Keratinocyte (primary cell): Measurements from ENCODE around the gene NKX2-3. TPM values are rescaled to one million over a fixed set of nuclear protein-coding genes. Genes with fewer than 3 reads are reported as not detected.

ENCODE experiments used
- DNase-seq: peaks from one replicate; pipeline ENCODE4 v3.0.0-alpha.2; 2011; ENCODE audit warnings: low read depth, missing footprints, low spot score
- FAIRE-seq: peaks from 2 replicates; lab custom pipeline; 2011; peaks lifted over from hg19 to GRCh38; lab: Jason Lieb, UNC
- H2AFZ ChIP-seq: 2 replicates; pipeline ENCODE4 v1.6.0; 2012; ENCODE audit warnings: low read length, control low read depth, inconsistent platforms; ENCODE audit not compliant: control insufficient read depth
- H3K27ac ChIP-seq: 2 replicates; pipeline ENCODE4 v1.5.1; 2011; ENCODE audit warnings: low read length; ENCODE audit not compliant: control insufficient read depth, insufficient read depth
- H3K27me3 ChIP-seq: 3 replicates; pipeline ENCODE4 v1.6.0; 2011; ENCODE audit warnings: low read length; ENCODE audit not compliant: control insufficient read depth, insufficient read depth; ENCODE audit errors: extremely low read depth
- H3K36me3 ChIP-seq, 2 experiments: 2 replicates in 1 of 2; 3 replicates in 1 of 2; pipeline ENCODE4 v1.5.1; 2011; ENCODE audit warnings: low read length in 2 of 2, mild to moderate bottlenecking in 1 of 2; ENCODE audit not compliant: control insufficient read depth in 2 of 2, insufficient read depth in 2 of 2; ENCODE audit errors: extremely low read depth in 1 of 2
- H3K4me1 ChIP-seq: 3 replicates; pipeline ENCODE4 v1.5.1; 2011; ENCODE audit warnings: low read length; ENCODE audit not compliant: control insufficient read depth, insufficient read depth; ENCODE audit errors: extremely low read depth
- H3K4me2 ChIP-seq: 3 replicates; pipeline ENCODE4 v1.6.0; 2011; ENCODE audit warnings: low read depth, low read length; ENCODE audit not compliant: control insufficient read depth, insufficient read depth; ENCODE audit errors: extremely low read depth
- H3K4me3 ChIP-seq, 3 experiments: fragments of 200-600 bp in 1 of 3; sonication (generic) in 1 of 3; 2 replicates in 2 of 3; 3 replicates in 1 of 3; pipeline ENCODE4 v1.5.1; 2011 to 2016; ENCODE audit warnings: low read length in 3 of 3, mild to moderate bottlenecking in 3 of 3, control low read depth in 2 of 3, inconsistent platforms in 1 of 3, low read depth in 1 of 3, mixed read lengths in 1 of 3, mixed run types in 1 of 3, moderate library complexity in 1 of 3; ENCODE audit not compliant: control insufficient read depth in 2 of 3, insufficient read depth in 2 of 3; ENCODE audit errors: extremely low read depth in 1 of 3
- H3K79me2 ChIP-seq: 2 replicates; pipeline ENCODE4 v1.6.0; 2012; ENCODE audit warnings: low read length; ENCODE audit not compliant: control insufficient read depth, insufficient read depth
- H3K9ac ChIP-seq: 3 replicates; pipeline ENCODE4 v1.6.0; 2011; ENCODE audit warnings: low read length; ENCODE audit not compliant: control insufficient read depth, insufficient read depth; ENCODE audit errors: extremely low read depth
- H3K9me1 ChIP-seq: 3 replicates; pipeline ENCODE4 v1.6.0; 2011; ENCODE audit warnings: low read length; ENCODE audit not compliant: control insufficient read depth, insufficient read depth; ENCODE audit errors: extremely low read depth
- H3K9me3 ChIP-seq: 2 replicates; pipeline ENCODE4 v1.5.1; 2012; ENCODE audit warnings: low read depth, low read length; ENCODE audit not compliant: control insufficient read depth
- H4K20me1 ChIP-seq: 3 replicates; pipeline ENCODE4 v1.6.0; 2011; ENCODE audit warnings: low read length; ENCODE audit not compliant: control insufficient read depth, insufficient read depth; ENCODE audit errors: extremely low read depth
- CTCF ChIP-seq, 3 experiments: IDR thresholded peaks in 1 of 3; conservative IDR thresholded peaks in 1 of 3; optimal IDR thresholded peaks in 1 of 3; 2 replicates in 2 of 3; 3 replicates in 1 of 3; pipeline versions ENCODE3 to v1.5.1; 2011; ENCODE audit warnings: low read length in 3 of 3, mild to moderate bottlenecking in 3 of 3, moderate library complexity in 2 of 3, control low read depth in 1 of 3, inconsistent platforms in 1 of 3; ENCODE audit not compliant: insufficient read depth in 2 of 3; ENCODE audit errors: extremely low read depth in 1 of 3
- EZH2 ChIP-seq: IDR thresholded peaks from one replicate; pipeline ENCODE4 v1.6.1; 2012; ENCODE audit warnings: inconsistent platforms, mild to moderate bottlenecking, low read length, moderate library complexity
- dilution Hi-C: fragments of 300-500 bp; cut with MboI; formaldehyde crosslinking; loops from one replicate; pipeline ENCODE4 v1.7.0; 2020; ENCODE audit warnings: low sequenced_read_pairs; ENCODE audit not compliant: extremely low pct_ligation_motif_present
- polyA plus RNA-seq, 5 experiments: library from polyadenylated mRNA; depleted of rRNA in 3 of 5; stranded (reverse) in 3 of 5; stranded (forward) in 1 of 5; unstranded in 1 of 5; fragments of >200 nt; gene quantifications; 1 replicate in 1 of 5; 2 replicates in 3 of 5; 3 replicates in 1 of 5; pipeline versions ENCODE4 v1.2.1 to v1.2.3, GENCODE V29; 2011 to 2012; ENCODE audit warnings: missing spikeins in 2 of 5, low read depth in 1 of 5, low replicate concordance in 1 of 5

The NKX2-3 gene
- polyA plus RNA-seq, 1 donor (not counting 4 experiments of a cell fraction or from before 2014, with no cell fraction given), result not detected

DNA sequence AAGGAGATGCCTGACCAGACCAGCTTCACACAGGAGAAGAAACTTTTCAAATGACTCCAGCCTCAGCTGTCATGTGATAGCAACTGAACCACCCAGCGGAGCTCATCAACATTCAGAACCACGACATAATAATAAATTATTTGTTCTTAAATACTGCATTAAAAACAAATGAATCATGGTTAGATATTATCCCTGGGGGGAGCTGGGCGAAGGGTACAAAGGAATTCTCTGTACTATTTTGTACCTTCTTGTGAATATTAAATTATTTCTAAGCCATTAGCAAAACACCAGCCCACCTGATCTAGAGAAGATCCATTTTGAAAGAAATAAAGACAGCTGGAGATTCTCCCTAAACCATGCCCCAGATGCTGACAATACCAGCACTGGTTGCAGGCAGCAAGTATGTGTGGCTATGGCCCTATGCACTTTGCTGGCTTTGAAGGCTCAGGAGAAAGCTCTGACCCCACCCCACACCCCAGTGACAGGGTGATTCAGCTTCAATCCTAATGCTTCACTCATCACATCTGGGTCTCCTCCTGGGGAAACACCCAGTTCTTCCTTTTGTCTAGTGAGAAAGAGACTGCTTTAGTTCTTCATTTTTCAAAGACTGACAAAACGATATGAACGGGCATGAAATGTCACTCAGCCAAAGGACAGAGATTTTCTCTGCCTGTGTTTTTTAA is 45.5 kb upstream of the NKX2-3 start:
- H3K4me2 ChIP-seq, result no peak overlapping the region
- H3K4me1 ChIP-seq, result no peaks in the 10 kb centered on the region
- H3K4me3 ChIP-seq, result no peak overlapping the region
- H2AFZ ChIP-seq, result no peak overlapping the region
- TF ChIP-seq CTCF (optimal IDR thresholded peaks at IDR 0.05 in 1 of 3, IDR thresholded peaks at IDR 0.05 in 1 of 3, conservative IDR thresholded peaks at IDR 0.05 in 1 of 3; ENCODE audit: extremely low read depth in 1 of 3, insufficient read depth in 2 of 3, low read length in 3 of 3) (no peak), EZH2 (no peak)
- no peak overlapping the region for H3K9ac ChIP-seq
- H3K9me3 ChIP-seq, result no peaks in the 10 kb centered on the region
- no peaks in the 10 kb centered on the region for H3K36me3 ChIP-seq
- no peaks in the 10 kb centered on the region for H3K79me2 ChIP-seq
- no peak overlapping the region for H3K27ac ChIP-seq
- H4K20me1 ChIP-seq, result no peaks in the 10 kb centered on the region
- FAIRE-seq, result no peak
- DNase-seq, result no peak
- H3K9me1 ChIP-seq, result no peaks in the 10 kb centered on the region
- dilution Hi-C loops, result no loop called here
- H3K27me3 ChIP-seq, result peaks cover 19% of the 10 kb centered on the region

DNA sequence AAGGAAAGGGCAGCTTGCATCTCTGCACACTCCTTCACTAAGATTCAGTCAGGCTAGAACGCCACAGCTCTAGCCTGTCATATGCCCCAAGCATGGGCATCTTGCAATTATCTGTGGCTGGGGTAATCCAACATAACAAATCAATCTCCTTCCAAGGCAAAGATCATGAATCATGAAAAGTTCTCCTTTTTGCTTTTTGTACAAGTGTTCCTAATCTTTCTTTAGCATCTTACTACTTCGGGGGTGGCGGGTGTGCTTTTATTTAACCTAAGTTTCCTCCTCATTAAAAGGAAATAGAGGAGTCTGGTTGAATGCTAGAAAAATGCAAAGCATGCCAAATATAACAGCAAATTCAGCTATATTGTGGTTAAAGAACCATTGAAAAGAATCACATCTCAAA is 43.5 kb upstream of the NKX2-3 start:
- Histone ChIP-seq H4K20me1 (no peaks in the 10 kb centered on the region), H3K4me2 (no peak overlapping the region), H3K27me3 (peaks cover 19% of the 10 kb centered on the region), H3K79me2 (no peaks in the 10 kb centered on the region), H3K9ac (no peak overlapping the region), H3K4me1 (no peaks in the 10 kb centered on the region), H3K9me1 (no peaks in the 10 kb centered on the region), H3K4me3 (no peak overlapping the region), H2AFZ (no peak overlapping the region), H3K36me3 (no peaks in the 10 kb centered on the region), H3K27ac (no peak overlapping the region), H3K9me3 (no peaks in the 10 kb centered on the region)
- DNase-seq, result no peak
- TF ChIP-seq CTCF (optimal IDR thresholded peaks at IDR 0.05 in 1 of 3, IDR thresholded peaks at IDR 0.05 in 1 of 3, conservative IDR thresholded peaks at IDR 0.05 in 1 of 3; ENCODE audit: extremely low read depth in 1 of 3, insufficient read depth in 2 of 3, low read length in 3 of 3), result no peak
- no peak for TF ChIP-seq EZH2
- dilution Hi-C loops, result no loop called here
- no peak for FAIRE-seq
